Measurements from ENCODE around the gene PCGF6.

The PCGF6 gene

GRCh38 chr10:103257812-103258211, 93.1 kb downstream of the PCGF6 start:
- DNase-seq (ENCODE audit: low read depth, low spot score), result no peak

GRCh38 chr10:103256613-103257012, 94.3 kb downstream of the PCGF6 start:
- no peak for DNase-seq (ENCODE audit: low read depth, low spot score)

GRCh38 chr10:103254538-103255325, 96.2 kb downstream of the PCGF6 start:
- no peak for DNase-seq (ENCODE audit: low read depth, low spot score)

GRCh38 chr10:103254113-103254512, 96.8 kb downstream of the PCGF6 start:
- DNase-seq (ENCODE audit: low read depth, low spot score), result no peak

All from smooth muscle cell of the brain vasculature (primary cell).